Mammary epithelial cell (primary cell): Measurements from ENCODE around the gene ARL5C.

ENCODE experiments used
- CTCF ChIP-seq, 2 donors: IDR thresholded peaks in 1 of 2; conservative IDR thresholded peaks in 1 of 2; 2 replicates each; pipeline ENCODE4 v1.5.1; 2011 to 2012; ENCODE audit warnings: inconsistent platforms in 2 of 2, low read length in 2 of 2, mild to moderate bottlenecking in 2 of 2, control low read depth in 1 of 2, low read depth in 1 of 2; ENCODE audit not compliant: insufficient read depth in 1 of 2; ENCODE audit errors: extremely low read depth in 1 of 2
- EZH2 ChIP-seq: IDR thresholded peaks from 2 replicates; pipeline ENCODE4 v1.6.1; 2012; ENCODE audit warnings: low read length, inconsistent platforms, borderline replicate concordance

- TF ChIP-seq CTCF (conservative IDR thresholded peaks at IDR 0.05 in 1 of 2, IDR thresholded peaks at IDR 0.05 in 1 of 2; ENCODE audit: extremely low read depth in 1 of 2, insufficient read depth in 1 of 2, low read depth in 1 of 2, low read length in 2 of 2), result no peak
- no peak for TF ChIP-seq EZH2
These were observed 39.2 kb upstream of the ARL5C start for GRCh38 chr17:39205112-39205526.
